Upper lobe of left lung (tissue), 4 donors: ENCODE results near the gene GAB2.

Experiments used
- CTCF ChIP-seq, 6 experiments: fragments of 450-650 bp in 4 of 6; fragments of 200-600 bp in 2 of 6; sonication (generic) in 2 of 6; IDR thresholded peaks; one replicate each; pipeline ENCODE4 v1.5.1; 2016 to 2019; ENCODE audit warnings: antibody characterized with exemption in 6 of 6
- POLR2A ChIP-seq, 4 donors: fragments of 450-650 bp; IDR thresholded peaks; one replicate each; pipeline ENCODE4 v1.5.1; 2016 to 2017; ENCODE audit warnings: antibody characterized with exemption in 4 of 4, mild to moderate bottlenecking in 2 of 4

GRCh38 chr11:78207532-78208256, 209.9 kb downstream of the GAB2 start:
- TF ChIP-seq CTCF (IDR thresholded peaks at IDR 0.05) (no peak), POLR2A (IDR thresholded peaks at IDR 0.05) (no peak)
